Stimulated activated CD4-positive, alpha-beta T cell treated with anti-CD3 and anti-CD28 coated beads, Interleukin-1b, Interleukin-23, amount 100 ng/mL, for 4 hours (primary cell): ENCODE measurements around the gene VPS11.
"Not testable (repeated sequence)": the region's sequence is repeated elsewhere in the genome, so short reads cannot be mapped to it uniquely, and the experiment has no call there.

ENCODE experiments used
- DNase-seq, 2 donors: peaks; one replicate each; pipeline ENCODE4 v3.0.0-alpha.2; 2020; ENCODE audit warnings: low read depth in 2 of 2

VPS11 gene

DNA sequence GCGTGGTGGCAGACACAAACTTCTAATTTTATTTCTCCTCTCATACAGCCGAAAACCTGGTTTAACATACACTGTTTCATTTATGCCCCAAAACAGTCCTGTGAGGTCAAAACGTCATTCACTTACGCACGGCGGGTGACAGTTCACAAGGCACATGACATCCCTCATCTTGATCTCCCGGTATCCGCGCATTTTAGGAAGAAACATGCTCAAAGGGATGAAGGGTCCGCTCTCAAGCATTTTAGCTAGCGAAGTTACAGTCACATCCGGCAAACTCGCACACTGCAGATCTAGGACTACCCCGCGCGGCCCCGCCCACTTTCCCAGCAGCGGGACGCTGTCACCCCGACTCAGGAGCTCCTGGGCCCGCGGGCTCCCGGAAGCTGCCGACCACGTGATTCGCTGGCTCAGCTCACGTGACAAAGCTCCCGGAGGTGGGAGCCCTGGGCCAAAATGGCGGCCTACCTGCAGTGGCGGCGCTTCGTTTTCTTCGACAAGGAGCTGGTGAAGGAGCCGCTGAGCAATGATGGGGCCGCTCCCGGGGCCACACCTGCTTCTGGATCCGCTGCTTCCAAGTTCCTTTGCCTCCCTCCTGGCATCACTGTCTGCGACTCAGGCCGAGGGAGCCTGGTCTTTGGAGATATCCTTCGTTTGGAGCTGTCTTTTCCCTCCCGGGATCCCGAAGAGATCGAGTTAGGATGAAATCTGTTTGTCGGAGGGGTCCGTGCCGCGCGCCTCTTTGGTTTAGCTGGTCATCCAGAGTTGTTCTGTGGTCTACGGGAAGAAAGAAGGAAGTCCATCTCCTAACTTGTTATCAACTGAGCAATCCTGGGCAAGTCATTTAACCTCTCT, at the start of gene VPS11:
Gene VPS11 (plus strand): TSS at position 448 of the 852 bp plus-strand sequence. CDS start 6 bp downstream, at position 454.
- DNase-seq, result peak; percentile 97

- peak; percentile 90 to 91 for DNase-seq
Observed at GRCh38 chr11:119018074-119018938, 49.3 kb upstream of the VPS11 start, which contains the start of the genes RPS25 and TRAPPC4. Gene RPS25 (minus strand): TSS chr11:119018343. CDS start chr11:119018284, 59 bp downstream. Gene TRAPPC4 (plus strand): TSS chr11:119018766. CDS start chr11:119018796, 30 bp downstream.

DNA sequence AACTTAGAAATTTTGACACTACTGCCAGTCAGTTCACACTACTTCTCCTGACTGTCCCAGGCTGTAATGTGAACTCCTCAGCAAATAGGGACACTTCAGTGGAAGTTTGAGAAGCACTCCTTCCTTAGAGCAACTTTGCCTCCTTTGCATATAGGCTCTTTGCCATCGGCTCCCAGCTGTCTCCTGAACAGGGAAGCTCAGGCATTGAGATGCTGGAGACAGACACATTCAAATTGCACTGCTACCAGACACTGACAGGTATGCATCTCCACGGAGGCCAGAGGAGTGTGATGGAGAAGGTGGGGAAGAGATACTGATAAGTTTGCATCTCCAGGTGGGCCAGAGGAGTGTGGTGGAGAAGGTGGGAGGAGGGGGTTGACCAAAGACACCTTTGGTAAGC, 47.6 kb upstream of the VPS11 start:
- DNase-seq, result no peak

DNA sequence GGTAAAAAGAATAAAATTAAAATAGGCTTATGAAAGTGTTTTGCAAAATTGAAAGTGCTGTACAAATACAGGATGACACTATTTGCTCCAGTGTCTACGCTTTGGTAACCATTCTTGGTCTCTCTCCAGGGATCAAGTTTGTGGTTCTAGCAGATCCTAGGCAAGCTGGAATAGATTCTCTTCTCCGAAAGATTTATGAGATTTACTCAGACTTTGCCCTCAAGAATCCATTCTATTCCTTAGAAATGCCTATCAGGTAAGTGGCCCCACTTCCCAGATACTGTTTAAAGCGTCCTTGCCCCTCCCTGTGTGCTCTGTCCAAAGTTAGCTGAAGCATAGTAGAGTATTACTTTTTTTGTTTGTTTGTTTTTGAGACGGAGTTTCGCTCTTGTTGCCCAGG, 46.0 kb upstream of the VPS11 start:
- DNase-seq, result no peak

DNA sequence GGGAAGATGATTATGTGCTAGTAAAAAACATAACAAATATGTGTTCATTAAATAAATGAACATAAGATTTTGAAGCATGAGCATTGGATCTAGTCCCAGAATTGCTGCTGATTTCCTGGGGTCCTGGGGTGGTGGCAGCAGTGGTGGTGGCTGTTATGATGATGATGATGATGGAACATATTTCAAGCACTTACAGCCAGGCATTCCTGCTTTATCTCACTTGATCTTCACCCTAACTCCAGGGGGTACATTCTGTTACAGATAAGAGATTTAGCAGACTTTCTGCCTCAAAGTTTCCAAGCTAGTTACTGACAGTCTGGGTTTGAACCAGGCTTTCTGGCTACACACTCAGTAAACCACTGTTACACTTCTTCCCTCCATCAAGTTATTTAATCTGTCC, 43.9 kb upstream of the VPS11 start:
- no peak for DNase-seq

DNA sequence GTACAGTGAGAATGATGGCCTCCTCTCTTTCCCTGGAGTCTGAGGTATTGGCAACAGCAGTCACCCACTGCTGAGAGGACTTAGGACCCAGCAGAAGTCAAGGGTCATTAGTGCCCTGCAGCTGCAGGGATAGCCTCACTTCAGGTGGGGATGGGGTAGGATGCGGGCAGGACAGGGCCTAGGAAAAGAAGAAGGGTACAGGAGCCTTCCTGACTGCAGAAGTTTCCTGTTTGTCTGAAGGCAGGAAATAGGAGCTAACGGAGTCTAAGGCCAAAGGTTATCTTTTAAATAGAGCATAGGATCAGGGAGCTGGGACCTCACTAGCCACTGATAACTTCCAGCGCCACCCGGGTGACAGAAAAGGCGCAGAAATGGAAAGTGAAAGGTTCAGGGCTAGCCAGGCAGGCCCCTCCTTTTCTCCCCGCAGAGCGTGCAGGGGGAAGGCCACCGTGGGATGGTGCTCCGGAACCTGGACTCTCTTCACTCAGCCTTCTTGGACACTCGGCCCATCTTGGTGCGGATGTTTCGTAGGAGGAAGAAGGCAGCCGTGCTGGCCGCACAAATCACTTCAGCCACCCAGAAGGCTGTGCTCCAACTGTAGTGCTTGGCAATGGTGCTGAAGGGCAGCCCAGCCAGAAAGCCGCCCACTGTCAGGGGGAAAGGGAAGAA, 43.1 kb upstream of the VPS11 start:
- no peak for DNase-seq

- DNase-seq, result no peak
Observed at GRCh38 chr11:119025099-119025473, 42.5 kb upstream of the VPS11 start.

DNA sequence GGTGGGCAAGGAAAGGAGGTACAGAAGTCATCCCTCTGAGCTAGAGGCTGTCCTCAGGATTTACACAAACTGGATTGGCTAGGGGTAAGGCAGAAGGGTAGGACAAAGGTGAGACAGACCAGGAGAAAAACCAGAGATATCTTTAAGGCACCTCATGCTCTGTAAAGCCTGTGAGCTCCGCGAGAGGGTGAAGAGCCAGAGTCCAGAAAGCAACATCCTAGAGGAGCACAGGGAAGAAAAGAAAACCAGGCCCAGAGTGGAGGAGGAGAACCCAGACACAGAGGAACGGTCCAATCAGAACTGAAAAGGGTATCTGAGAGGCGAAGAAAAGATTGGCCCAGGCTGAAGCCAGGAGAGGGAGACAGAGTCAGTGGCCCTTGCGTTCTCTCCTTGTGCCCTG, 42.1 kb upstream of the VPS11 start:
- no peak for DNase-seq

- no peak for DNase-seq
Observed at GRCh38 chr11:119025978-119026766, 41.4 kb upstream of the VPS11 start.

GRCh38 chr11:119026970-119027369, 40.6 kb upstream of the VPS11 start:
- no peak for DNase-seq

DNA sequence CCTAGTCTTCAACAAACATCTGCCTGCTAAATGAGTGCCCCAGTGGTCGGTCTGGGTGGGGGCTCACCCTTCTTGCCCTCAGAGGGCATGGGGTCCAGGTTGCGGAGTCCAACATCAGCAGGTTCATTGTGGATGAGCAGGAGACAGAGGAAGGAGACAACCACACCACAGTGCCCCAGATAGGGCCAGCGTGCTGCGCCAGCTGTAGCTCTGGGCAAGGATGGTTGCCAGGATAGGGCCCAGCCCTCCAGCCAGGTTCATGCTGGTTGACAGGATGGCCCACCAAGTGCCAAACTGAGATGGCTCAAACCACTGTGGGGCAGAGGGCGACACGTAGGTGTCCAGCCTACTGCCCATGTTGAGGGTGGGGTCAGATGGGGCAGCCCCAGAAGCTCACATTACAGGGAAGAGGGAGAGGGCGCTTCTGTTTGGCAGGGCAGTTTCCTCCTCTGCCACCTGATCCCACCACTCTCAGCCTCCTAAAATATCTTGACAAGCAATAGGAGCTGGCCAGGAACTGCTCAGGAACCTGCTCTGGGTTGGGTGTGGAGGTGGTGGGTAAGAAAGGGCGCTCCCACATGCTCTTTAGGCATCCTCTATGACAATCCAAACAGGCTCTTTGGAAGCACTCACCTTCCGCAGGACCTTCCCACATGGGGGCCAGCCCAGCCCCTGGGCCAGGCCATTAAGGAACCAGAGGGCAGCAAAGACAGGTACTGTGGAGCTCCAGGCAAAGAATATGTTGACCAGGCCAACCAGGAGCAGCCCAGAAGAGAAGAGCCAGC, 39.9 kb upstream of the VPS11 start:
- no peak for DNase-seq

DNA sequence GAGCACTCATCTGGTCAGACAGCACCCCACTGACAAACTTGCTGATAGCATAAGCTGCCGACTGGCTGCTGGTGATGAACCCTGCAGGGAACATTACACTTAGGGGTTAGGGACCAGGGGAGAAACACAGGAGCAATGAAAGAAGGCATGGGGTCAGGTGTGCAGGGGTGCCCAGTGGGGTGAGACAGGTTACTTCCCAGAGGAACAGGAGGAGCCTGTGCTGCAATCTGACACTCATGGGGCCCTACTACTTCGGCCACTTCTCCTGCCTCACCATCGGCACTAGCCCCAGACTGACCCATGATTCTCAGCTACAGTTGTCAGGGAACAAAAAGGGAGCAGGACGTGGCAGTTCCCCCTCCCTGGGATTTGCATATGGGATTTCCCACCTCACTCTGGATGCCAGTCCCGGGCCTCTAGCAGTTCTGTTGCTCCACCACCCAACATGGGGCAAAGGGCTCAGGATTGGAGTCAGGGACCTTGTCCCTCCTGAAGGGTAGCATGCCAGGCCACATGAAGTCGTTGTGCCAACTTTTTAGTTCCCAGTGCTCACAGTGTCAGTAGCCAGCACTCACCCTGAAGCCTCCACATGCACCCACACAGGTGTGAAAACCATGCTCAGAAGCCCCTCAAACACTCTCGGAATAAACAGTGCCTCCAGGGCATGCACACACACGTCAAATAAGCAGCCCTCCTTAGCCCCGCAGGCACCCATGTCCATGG, 39.1 kb upstream of the VPS11 start:
- DNase-seq, result no peak

- no peak for DNase-seq
Observed at GRCh38 chr11:119029069-119029339, 38.6 kb upstream of the VPS11 start.

GRCh38 chr11:119029340-119030028, 38.1 kb upstream of the VPS11 start:
- peak; percentile 25 to 26 for DNase-seq

- DNase-seq, result no peak
Observed at GRCh38 chr11:119030029-119030328, 37.6 kb upstream of the VPS11 start.

DNA sequence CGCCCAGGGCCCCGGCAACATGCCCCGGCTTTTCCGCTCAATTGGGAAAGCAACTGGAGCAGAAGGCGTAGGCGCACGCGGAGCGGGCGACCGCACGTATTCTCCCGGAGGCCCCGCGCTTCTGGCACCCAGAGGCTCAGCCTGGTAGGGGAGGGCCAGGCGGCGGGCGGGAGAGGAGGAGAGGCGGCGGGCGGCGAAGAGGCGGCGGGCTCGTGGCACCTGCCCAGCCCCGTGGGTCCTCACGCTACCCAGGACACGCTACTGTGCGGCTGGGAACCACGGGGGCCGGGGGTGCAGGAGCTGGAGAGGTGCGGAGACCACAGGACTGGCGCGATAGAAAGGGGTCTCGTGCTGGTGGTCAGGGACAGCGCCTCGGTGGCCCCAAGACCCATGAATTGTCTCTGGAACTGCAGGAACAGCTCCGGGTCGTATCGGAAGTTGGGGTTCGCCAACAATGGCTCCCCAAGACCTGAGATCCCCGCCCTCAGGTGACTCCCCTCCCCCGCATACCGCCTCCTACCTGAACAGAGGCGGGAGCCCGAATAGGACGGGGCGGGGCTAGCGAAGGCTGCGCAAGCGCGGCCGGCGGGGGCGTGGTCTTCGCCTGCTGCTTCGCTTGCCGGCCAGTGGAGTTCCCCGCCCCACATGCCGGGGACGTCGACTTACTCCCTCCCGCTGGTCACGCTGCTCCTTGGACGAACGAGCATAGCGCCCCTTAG, 37.1 kb upstream of the VPS11 start, which contains the start of gene SLC37A4:
Gene SLC37A4 (minus strand): TSS at position 549 of the 719 bp plus-strand sequence.
- DNase-seq, result peak; percentile 99

- DNase-seq, result no peak
Observed at GRCh38 chr11:119031912-119032280, 35.7 kb upstream of the VPS11 start.

- DNase-seq, result not testable (repeated sequence)
Observed at GRCh38 chr11:119033421-119033820, 34.2 kb upstream of the VPS11 start.

GRCh38 chr11:119034813-119035212, 32.8 kb upstream of the VPS11 start:
- DNase-seq, result no peak
